H1 (cell line): ENCODE data around the gene PFKFB3. TPM values are rescaled to one million over a fixed set of nuclear protein-coding genes. Genes with fewer than 3 reads are reported as not detected.

Experiments used
- CTCF ChIA-PET: fragments of 300-600 bp; sonication (Branson Sonifier 250); formaldehyde crosslinking; loops from one replicate; lab custom pipeline; 2021; ENCODE audit not compliant: partially characterized antibody; lab: Charles Lee
- POLR2A ChIA-PET: fragments of 300-600 bp; sonication (Branson Sonifier 250); formaldehyde crosslinking; loops from one replicate; lab custom pipeline; 2021; ENCODE audit warnings: inconsistent platforms; ENCODE audit not compliant: partially characterized antibody; lab: Charles Lee
- DNase-seq, 2 experiments: peaks; one replicate each; pipeline versions ENCODE4 v3.0.0 to v3.0.0-alpha.2; 2010 to 2022; ENCODE audit warnings: low spot score in 2 of 2, low read depth in 1 of 2, mixed read lengths in 1 of 2
- FAIRE-seq: peaks from 2 replicates; lab custom pipeline; 2011; peaks lifted over from hg19 to GRCh38; lab: Jason Lieb, UNC
- H2AFZ ChIP-seq: 2 replicates; pipeline ENCODE4 v1.8.1; 2012; ENCODE audit warnings: low read length, inconsistent platforms
- H2AK5ac ChIP-seq: 2 replicates; pipeline ENCODE4 v1.6.1; 2013; ENCODE audit warnings: low read depth, low read length
- H2BK120ac ChIP-seq: replicated peaks from 2 replicates; pipeline ENCODE3; 2013; ENCODE audit warnings: low read depth, low read length, inconsistent platforms
- H2BK12ac ChIP-seq: 2 replicates; pipeline ENCODE4 v1.6.1; 2013; ENCODE audit warnings: low read depth, low read length
- H2BK15ac ChIP-seq: 2 replicates; pipeline ENCODE4 v1.6.1; 2013; ENCODE audit warnings: low read length
- H2BK20ac ChIP-seq: 2 replicates; pipeline ENCODE4 v1.6.1; 2013; ENCODE audit warnings: low read length
- H2BK5ac ChIP-seq: 2 replicates; pipeline ENCODE4 v1.6.1; 2013; ENCODE audit warnings: low read depth, low read length
- H3K14ac ChIP-seq: 2 replicates; pipeline ENCODE4 v1.6.1; 2013; ENCODE audit warnings: inconsistent platforms; ENCODE audit not compliant: insufficient read length
- H3K18ac ChIP-seq: 2 replicates; pipeline ENCODE4 v1.6.1; 2013; ENCODE audit warnings: low read length; ENCODE audit errors: extremely low read depth
- H3K23ac ChIP-seq: 2 replicates; pipeline ENCODE4 v1.6.1; 2013; ENCODE audit warnings: inconsistent platforms; ENCODE audit not compliant: insufficient read length
- H3K23me2 ChIP-seq: 2 replicates; pipeline ENCODE4 v1.6.1; 2013; ENCODE audit warnings: low read depth, low read length
- H3K27ac ChIP-seq: 2 replicates; pipeline ENCODE4 v1.6.1; 2011; ENCODE audit warnings: low read depth, low read length, inconsistent platforms
- H3K27me3 ChIP-seq, 4 experiments: replicated peaks in 1 of 4; 1 replicate in 1 of 4; 2 replicates in 3 of 4; pipeline versions ENCODE4 v1.6.1 to v1.8.1; 2011 to 2013; ENCODE audit warnings: low read length in 3 of 4, mild to moderate bottlenecking in 3 of 4, inconsistent platforms in 2 of 4, mixed read lengths in 2 of 4, moderate library complexity in 1 of 4; ENCODE audit not compliant: control insufficient read depth in 3 of 4, insufficient read depth in 3 of 4; ENCODE audit errors: extremely low read depth in 1 of 4
- H3K36me3 ChIP-seq, 4 experiments: 2 replicates each; pipeline versions ENCODE4 v1.6.1 to v1.8.1; 2011 to 2013; ENCODE audit warnings: mild to moderate bottlenecking in 4 of 4, low read length in 3 of 4, moderate library complexity in 2 of 4, control low read depth in 1 of 4, inconsistent platforms in 1 of 4; ENCODE audit not compliant: insufficient read depth in 4 of 4, control insufficient read depth in 2 of 4
- H3K4ac ChIP-seq: replicated peaks from 2 replicates; pipeline ENCODE3; 2013; ENCODE audit warnings: low read length, low read depth, mixed read lengths, inconsistent platforms; ENCODE audit not compliant: insufficient read length
- H3K4me1 ChIP-seq, 4 experiments: replicated peaks in 1 of 4; 1 replicate in 1 of 4; 2 replicates in 3 of 4; pipeline versions ENCODE4 v1.6.1 to v1.8.1; 2011 to 2013; ENCODE audit warnings: low read length in 3 of 4, inconsistent platforms in 2 of 4, mixed read lengths in 1 of 4; ENCODE audit not compliant: insufficient read depth in 4 of 4, control insufficient read depth in 3 of 4
- H3K4me2 ChIP-seq, 2 experiments: 2 replicates each; pipeline versions ENCODE4 v1.6.1 to v1.8.1; 2011 to 2013; ENCODE audit warnings: low read depth in 2 of 2, low read length in 2 of 2, control low read depth in 1 of 2, inconsistent platforms in 1 of 2, mild to moderate bottlenecking in 1 of 2; ENCODE audit not compliant: insufficient read depth in 1 of 2
- H3K4me3 ChIP-seq, 4 experiments: fragments of 200-600, 300-600 bp in 1 of 4; sonication (generic), shearing (Covaris generic), sonication (Bioruptor Twin) in 1 of 4; 2 replicates each; pipeline versions ENCODE4 v1.5.1 to v1.8.1; 2011 to 2016; ENCODE audit warnings: low read length in 4 of 4, low read depth in 3 of 4, control low read depth in 2 of 4, inconsistent platforms in 2 of 4, mild to moderate bottlenecking in 2 of 4, mixed read lengths in 1 of 4, moderate library complexity in 1 of 4; ENCODE audit not compliant: insufficient read depth in 2 of 4; ENCODE audit errors: extremely low read depth in 1 of 4
- H3K56ac ChIP-seq: replicated peaks from 2 replicates; pipeline ENCODE3; 2013; ENCODE audit warnings: low read depth, mild to moderate bottlenecking, mixed read lengths, low read length, inconsistent platforms; ENCODE audit not compliant: insufficient read length
- H3K79me1 ChIP-seq: 2 replicates; pipeline ENCODE4 v1.6.1; 2013; ENCODE audit warnings: low read depth, low read length, control low read depth
- H3K79me2 ChIP-seq, 2 experiments: 2 replicates each; pipeline versions ENCODE4 v1.6.1 to v1.8.1; 2012 to 2013; ENCODE audit warnings: low read length in 2 of 2, mild to moderate bottlenecking in 2 of 2, inconsistent platforms in 1 of 2; ENCODE audit not compliant: insufficient read depth in 2 of 2, control insufficient read depth in 1 of 2
- H3K9ac ChIP-seq, 4 experiments: replicated peaks in 1 of 4; 1 replicate in 1 of 4; 2 replicates in 3 of 4; pipeline versions ENCODE4 v1.6.1 to v1.8.1; 2011 to 2013; ENCODE audit warnings: low read depth in 3 of 4, low read length in 3 of 4, control low read depth in 2 of 4, mild to moderate bottlenecking in 2 of 4, moderate library complexity in 2 of 4, inconsistent platforms in 1 of 4; ENCODE audit errors: extremely low read depth in 1 of 4
- H3K9me3 ChIP-seq, 2 experiments: 2 replicates each; pipeline versions ENCODE4 v1.6.1 to v1.8.1; 2012 to 2013; ENCODE audit warnings: mild to moderate bottlenecking in 2 of 2, moderate library complexity in 2 of 2, control low read depth in 1 of 2, inconsistent platforms in 1 of 2, low read depth in 1 of 2, low read length in 1 of 2, mixed read lengths in 1 of 2; ENCODE audit not compliant: insufficient read depth in 2 of 2
- H4K20me1 ChIP-seq, 2 experiments: replicated peaks in 1 of 2; 2 replicates each; pipeline versions ENCODE3 to v1.8.1; 2011 to 2013; ENCODE audit warnings: inconsistent platforms in 2 of 2, low read length in 2 of 2, mild to moderate bottlenecking in 1 of 2; ENCODE audit not compliant: insufficient read depth in 2 of 2, control insufficient read depth in 1 of 2
- H4K5ac ChIP-seq: 2 replicates; pipeline ENCODE4 v1.6.1; 2013; ENCODE audit warnings: low read length, low read depth, mixed read lengths, inconsistent platforms; ENCODE audit not compliant: insufficient read length
- H4K8ac ChIP-seq: 2 replicates; pipeline ENCODE4 v1.8.0; 2013; ENCODE audit warnings: mild to moderate bottlenecking, moderate library complexity, low read length, inconsistent platforms; ENCODE audit not compliant: insufficient read depth; ENCODE audit errors: extremely low read depth
- H4K91ac ChIP-seq: replicated peaks from 2 replicates; pipeline ENCODE3; 2013; ENCODE audit warnings: low read length, mixed read lengths, inconsistent platforms; ENCODE audit not compliant: insufficient read length
- POLR2A ChIP-seq, 2 experiments: IDR thresholded peaks; 1 replicate in 1 of 2; 2 replicates in 1 of 2; pipeline ENCODE4 v1.6.1; 2011; ENCODE audit warnings: low read depth in 2 of 2, low read length in 2 of 2, mild to moderate bottlenecking in 2 of 2; ENCODE audit errors: control extremely low read depth in 1 of 2
- POU5F1 ChIP-seq: IDR thresholded peaks from 2 replicates; pipeline ENCODE4 v1.6.1; 2011; ENCODE audit warnings: low read depth, mild to moderate bottlenecking, low read length, moderate library complexity
- WGBS, 2 experiments: shearing (Covaris generic) in 1 of 2; methylation state at CpG; one replicate each; pipeline versions ENCODE4 v1.1.6 to v1.1.7; 2013 to 2015; ENCODE audit warnings: low lambda C conversion rate in 2 of 2, mixed read lengths in 2 of 2, inconsistent platforms in 1 of 2, low coverage in 1 of 2, missing lambda C conversion rate in 1 of 2; ENCODE audit not compliant: insufficient replicate concordance in 2 of 2, insufficient coverage in 1 of 2, insufficient read length in 1 of 2; ENCODE audit errors: extremely low coverage in 1 of 2, missing lambda C conversion rate in 1 of 2; 5-methylcytosine and 5-hydroxymethylcytosine counted together
- polyA plus RNA-seq, 7 experiments: library from polyadenylated mRNA; depleted of rRNA in 3 of 7; stranded (reverse) in 5 of 7; unstranded in 2 of 7; fragments of >200 nt in 5 of 7; fragments of 200-250 nt in 2 of 7; gene quantifications; 1 replicate in 5 of 7; 2 replicates in 1 of 7; 4 replicates in 1 of 7; pipeline versions ENCODE4 v1.2.1 to v1.2.3, GENCODE V29; 2011 to 2013; ENCODE audit warnings: missing spikeins in 2 of 7, mixed read lengths in 2 of 7
- total RNA-seq: library from RNA; stranded (reverse); fragmentation: NEBNext Ultra II Directional; extraction: Animal tissue kit (Norgen Biotek cat#: 25700); gene quantifications from 2 replicates; pipeline ENCODE4 v1.2.1, GENCODE V29; 2021

The PFKFB3 gene
- total and polyA plus RNA-seq, 2 of the 8 experiments (the other 6 are each of a cell fraction or from before 2014, with no cell fraction given), result 15.6 to 32.0 TPM

DNA sequence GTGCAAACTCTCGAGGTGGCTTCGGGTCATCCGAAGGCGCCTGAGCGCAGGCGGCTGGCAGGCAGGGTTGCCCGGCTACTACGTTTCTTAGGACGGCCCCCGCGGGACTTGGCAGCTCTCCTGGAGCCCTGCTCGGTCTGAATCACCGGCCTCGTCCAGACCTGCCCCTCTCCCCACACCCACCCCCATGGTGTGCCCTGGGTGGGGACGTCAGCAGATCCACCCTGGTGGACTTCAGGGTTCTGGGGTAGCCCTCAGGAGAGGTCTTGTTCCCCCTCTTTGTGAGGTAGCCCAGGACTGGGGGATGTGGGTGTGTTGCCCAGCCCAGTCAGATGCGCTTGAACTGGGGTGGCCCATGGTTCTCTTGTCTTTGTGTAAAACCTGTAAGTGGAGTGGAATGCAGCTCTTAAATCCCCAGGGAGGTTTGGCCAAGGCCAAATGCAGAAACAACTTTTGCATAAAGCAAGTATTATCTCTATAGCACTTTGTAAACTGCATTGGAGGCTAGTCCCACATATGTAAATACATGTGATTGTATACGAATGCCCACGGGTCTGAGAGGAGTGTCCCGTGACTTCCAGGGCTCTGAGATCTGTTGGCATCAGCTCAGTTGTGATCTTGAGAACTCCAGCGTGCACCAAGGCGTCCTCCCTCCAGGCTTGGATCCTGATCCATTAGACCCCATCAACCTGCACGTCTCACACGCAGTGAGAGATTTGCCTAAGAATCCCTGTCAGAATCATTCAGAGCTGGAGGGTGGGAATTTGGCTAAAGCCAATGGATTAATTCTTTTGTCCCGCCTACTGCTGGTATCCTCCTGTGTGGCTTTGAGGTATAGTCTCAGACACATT, 1.8 kb downstream of the PFKFB3 start:
- WGBS, 2 experiments, result 31% methylated on average over 17 of the region's 24 CpGs; no CpG with 5 or more reads in 1 of the 2 experiments
- no peak overlapping the region for H2BK5ac ChIP-seq
- no peak overlapping the region for H4K5ac ChIP-seq
- H2BK20ac ChIP-seq, result no peak overlapping the region
- peaks cover 16 to 28% (median 26%) of the 10 kb centered on the region in 4 experiments; a peak in 6 of 7 replicates for H3K27me3 ChIP-seq
- peak overlapping the region; percentile 94 for H3K4ac ChIP-seq
- peaks cover 3 to 10% (median 7%) of the 10 kb centered on the region in 4 experiments for H3K4me1 ChIP-seq
- no peaks in the 10 kb centered on the region for H3K9me3 ChIP-seq
- ChIA-PET CTCF (interaction anchor here (0.7 to 2.5 kb wide), 13 partner anchors 14 to 202 kb away, joined by 3 to 12 read pairs (median 3); no protein-coding TSS in a partner anchor), POLR2A (interaction anchor here (0.6 to 3.9 kb wide), 5 partner anchors 14 to 201 kb away, joined by 3 to 66 read pairs (median 15); no protein-coding TSS in a partner anchor)
- no peak overlapping the region for H2BK120ac ChIP-seq
- H3K36me3 ChIP-seq, result no peaks in the 10 kb centered on the region
- H3K14ac ChIP-seq, result no peak overlapping the region
- peak in 1 of 2 experiments; percentile 53; a peak in 1 of 3 replicates for TF ChIP-seq POLR2A (IDR thresholded peaks at IDR 0.05; ENCODE audit: control extremely low read depth in 1 of 2, low read depth in 2 of 2, low read length in 2 of 2)
- no peak for TF ChIP-seq POU5F1
- H3K23me2 ChIP-seq, result peaks cover 22% of the 10 kb centered on the region
- no peak overlapping the region for H3K27ac ChIP-seq
- peak overlapping the region; percentile 19 for H3K18ac ChIP-seq
- H4K91ac ChIP-seq, result peak overlapping the region; percentile 81
- DNase-seq, result peak in 1 of 2 experiments; percentile 57
- H3K4me2 ChIP-seq, result peak overlapping the region; percentile 81 to 87
- peak; percentile 60 for FAIRE-seq
- H3K56ac ChIP-seq, result peak overlapping the region; percentile 25
- peak overlapping the region in 3 of 4 experiments; percentile 33 to 55 (median 34); a peak in 4 of 7 replicates for H3K9ac ChIP-seq
- H4K8ac ChIP-seq, result peak overlapping the region; percentile 41; the same call in 1 of the 2 replicates
- no peak overlapping the region for H3K23ac ChIP-seq
- H3K4me3 ChIP-seq, result peak overlapping the region; percentile 63 to 92 (median 80)
- 0 out of 2 replicates have a peak overlapping the region, but pooled peaks have one; percentile 60 for H2BK12ac ChIP-seq
- peaks cover 0 to 41% of the 10 kb centered on the region in 2 experiments; a peak in 3 of 4 replicates for H3K79me2 ChIP-seq
- peaks cover 16 to 31% of the 10 kb centered on the region in 2 experiments for H4K20me1 ChIP-seq
- H2AFZ ChIP-seq, result no peak overlapping the region
- no peak overlapping the region for H2BK15ac ChIP-seq
- peaks cover 11% of the 10 kb centered on the region; the same call in 1 of the 2 replicates for H3K79me1 ChIP-seq
- H2AK5ac ChIP-seq, result peak overlapping the region; percentile 28; the same call in 1 of the 2 replicates
